HG03095 (cell line): ENCODE measurements around the gene MBOAT1.
"Not testable (repeated sequence)": the region's sequence is repeated elsewhere in the genome, so short reads cannot be mapped to it uniquely, and the experiment has no call there.

Source experiments
- ATAC-seq: cut with Tn5 transposase; IDR thresholded peaks from one replicate; pipeline ENCODE4 v1.9.1; 2021; ENCODE audit warnings: moderate library complexity; ENCODE audit not compliant: unreplicated experiment

Gene MBOAT1

GRCh38 chr6:20203561-20204511 lies 8.4 kb downstream of the MBOAT1 start:
- ATAC-seq = no peak

GRCh38 chr6:20202699-20203302 lies 9.5 kb downstream of the MBOAT1 start:
- ATAC-seq = no peak

DNA sequence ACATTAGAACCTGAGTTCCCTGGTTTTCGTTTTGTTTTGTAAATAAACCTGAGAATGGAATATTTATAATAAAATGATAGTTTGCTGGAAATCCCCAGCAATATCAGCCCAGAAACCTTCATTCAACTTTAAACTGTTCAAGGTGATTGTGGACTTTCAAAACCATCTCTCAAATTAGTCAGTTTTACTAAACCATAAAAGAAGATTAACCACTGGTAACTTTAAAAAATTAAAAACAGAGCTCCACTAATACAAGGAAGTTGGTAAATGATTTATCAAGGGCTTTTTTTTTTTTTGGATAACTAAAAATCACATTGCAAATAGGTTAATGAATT lies 10.0 kb downstream of the MBOAT1 start:
- ATAC-seq = peak; percentile 32

- ATAC-seq = no peak
These were observed 11.3 kb downstream of the MBOAT1 start for GRCh38 chr6:20200761-20201630.

DNA sequence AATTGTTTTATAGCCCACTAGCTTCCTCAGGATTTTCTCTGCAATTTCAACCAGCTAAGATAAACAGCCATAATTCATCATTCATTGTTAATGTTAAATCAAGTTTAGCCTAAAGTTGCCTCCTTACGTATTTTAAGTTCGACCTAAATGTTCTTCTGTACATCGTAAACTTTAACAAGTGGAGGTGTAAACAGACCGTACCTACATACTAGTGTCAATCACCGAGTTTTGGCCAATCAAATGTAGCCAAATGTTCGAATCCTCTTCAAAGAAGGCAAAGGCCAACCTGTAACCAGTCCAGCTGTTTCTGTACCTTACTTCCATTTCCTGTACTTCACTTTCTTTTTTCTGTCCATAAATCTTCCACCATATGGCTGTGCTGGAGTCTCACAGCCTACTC lies 13.5 kb downstream of the MBOAT1 start:
- ATAC-seq = no peak

DNA sequence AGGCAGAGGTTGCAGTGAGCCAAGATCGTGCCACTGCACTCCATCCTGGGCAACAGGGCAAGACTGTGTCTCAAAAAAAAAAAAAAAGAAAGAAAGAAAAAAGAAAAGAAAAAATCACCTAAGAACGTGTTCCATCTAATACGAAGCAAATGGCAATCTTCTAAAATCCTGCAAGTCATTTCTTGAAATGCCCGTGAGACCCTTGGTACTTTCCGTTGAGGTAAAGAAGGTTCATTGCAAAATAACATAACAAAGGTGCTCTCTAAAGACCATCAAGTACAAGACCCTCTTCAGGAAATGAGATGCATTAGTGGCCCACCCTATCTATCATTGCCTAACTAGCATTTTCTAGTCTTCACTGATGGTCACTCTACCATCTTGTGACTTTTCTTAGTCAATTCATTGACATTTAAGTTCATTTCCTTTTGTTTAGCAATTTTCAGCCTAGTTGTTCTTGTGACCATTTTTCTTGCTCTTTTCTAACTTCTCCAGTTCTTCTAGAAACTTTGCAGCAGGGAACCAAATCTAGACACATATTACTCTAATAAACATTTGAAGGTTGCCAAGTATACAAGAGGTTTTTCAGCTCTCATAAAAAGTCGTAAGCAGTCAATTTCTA lies 14.0 kb downstream of the MBOAT1 start:
- ATAC-seq = no peak

GRCh38 chr6:20197251-20197650 lies 15.0 kb downstream of the MBOAT1 start:
- no peak for ATAC-seq

DNA sequence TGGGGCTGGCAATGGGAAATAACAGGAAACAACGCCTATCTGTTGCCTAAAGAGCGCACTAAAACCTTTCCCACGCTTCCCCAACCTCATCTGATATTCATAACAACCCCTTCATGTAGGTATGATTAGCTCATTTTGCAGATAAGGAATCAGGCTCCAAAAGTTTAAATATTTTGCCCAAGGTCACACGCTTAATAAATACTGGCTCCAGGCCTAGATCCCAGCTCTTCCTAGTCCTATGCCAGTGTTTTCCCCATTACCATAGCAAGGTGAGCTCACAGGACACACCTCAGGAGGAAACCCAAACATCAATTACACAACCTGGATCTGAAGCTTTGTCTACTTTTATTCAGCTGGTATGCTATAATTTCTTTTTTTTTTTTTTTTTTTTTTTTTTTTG lies 19.6 kb downstream of the MBOAT1 start:
- ATAC-seq = no peak

DNA sequence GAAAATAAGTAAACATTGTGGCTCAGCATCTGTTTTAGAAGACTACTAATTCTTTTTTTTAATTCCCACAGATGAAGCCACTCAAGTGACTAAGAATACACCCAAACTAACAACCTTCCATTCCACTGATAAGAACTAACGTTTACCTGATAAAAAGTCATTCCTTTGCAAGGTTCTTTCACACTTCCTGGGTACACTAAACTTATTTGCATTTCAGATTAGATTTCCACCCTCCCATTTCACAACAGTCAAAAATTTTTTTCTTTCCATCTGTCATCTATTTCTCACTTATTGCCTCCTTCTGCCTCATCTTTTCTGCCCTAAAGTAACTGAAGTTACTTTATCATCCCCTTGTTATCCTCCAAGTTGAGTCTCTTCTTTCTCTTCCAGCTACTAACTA lies 20.3 kb downstream of the MBOAT1 start:
- no peak for ATAC-seq

GRCh38 chr6:20188630-20189075 lies 23.6 kb downstream of the MBOAT1 start:
- no peak for ATAC-seq

GRCh38 chr6:20186981-20187380 lies 25.3 kb downstream of the MBOAT1 start:
- ATAC-seq = no peak

DNA sequence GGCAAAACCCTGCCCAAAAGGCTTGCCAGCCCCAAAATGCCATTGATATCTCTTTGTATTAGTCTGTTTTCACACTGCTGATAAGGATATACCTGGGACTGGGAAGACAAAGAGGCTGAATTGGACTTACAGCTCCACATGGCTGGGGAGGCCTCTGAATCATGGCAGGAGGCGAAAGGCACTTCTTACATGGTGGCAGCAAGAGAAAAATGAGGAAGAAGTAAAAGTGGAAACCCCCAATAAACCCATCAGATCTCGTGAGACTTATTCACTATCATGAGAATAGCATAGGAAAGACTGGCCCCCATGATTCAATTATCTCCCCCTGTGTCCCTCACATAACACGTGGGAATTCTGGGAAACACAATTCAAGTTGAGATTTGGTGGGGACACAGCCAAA lies 28.6 kb downstream of the MBOAT1 start:
- ATAC-seq = no peak

GRCh38 chr6:20182926-20183521 lies 29.2 kb downstream of the MBOAT1 start:
- ATAC-seq = no peak

DNA sequence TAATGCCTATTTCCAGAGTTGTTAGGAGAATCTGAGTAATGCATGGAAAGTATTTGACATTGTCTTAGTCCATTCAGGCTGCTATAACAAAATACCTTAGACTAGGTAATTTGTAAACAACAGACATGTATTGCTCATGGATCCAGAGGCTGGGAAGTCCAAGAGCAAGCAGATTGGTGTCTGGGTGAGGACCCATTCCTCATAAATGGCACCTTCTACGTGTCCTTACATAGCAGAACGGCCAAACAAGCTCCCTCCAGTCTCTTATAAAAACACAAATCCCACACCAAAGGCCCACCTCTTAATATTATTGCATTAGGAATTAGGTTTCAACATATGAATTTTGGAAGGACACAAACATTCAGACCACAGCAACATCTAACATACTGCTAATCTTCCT lies 30.2 kb downstream of the MBOAT1 start:
- no peak for ATAC-seq

GRCh38 chr6:20180935-20181334 lies 31.3 kb downstream of the MBOAT1 start:
- no peak for ATAC-seq

DNA sequence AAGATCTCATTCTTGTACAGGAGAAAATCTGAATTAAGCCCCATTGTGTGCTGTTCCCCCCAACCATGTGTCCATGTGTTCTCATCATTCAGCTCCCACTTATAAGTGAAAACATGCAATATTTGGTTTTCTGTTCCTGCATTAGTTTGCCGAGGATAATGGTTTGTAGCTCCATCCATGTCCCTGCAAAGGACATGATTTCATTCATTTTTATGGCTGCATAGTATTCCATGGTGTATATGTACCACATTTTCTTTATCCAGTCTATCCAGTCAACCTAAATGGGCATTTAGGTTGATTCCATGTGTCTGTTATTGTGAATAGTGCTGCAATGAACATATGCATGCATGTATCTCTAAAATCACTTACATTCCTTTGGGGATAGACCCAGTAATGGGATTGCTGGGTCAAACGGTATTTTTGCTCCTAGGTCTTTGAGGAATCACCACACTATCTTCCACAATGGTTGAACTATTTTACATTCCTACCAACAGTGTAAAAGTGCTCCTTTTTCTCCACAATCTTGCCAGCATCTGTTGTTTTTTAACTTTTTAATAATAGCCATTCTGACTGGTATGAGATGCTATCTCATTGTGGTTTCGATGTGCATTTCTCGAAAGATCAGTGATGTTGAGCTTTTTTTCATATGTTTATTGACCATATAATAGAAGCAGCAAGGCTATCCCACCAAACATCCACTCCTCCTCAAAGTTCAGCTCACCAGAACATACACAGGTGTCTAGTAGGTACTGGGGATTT lies 32.8 kb downstream of the MBOAT1 start:
- ATAC-seq = not testable (repeated sequence)

DNA sequence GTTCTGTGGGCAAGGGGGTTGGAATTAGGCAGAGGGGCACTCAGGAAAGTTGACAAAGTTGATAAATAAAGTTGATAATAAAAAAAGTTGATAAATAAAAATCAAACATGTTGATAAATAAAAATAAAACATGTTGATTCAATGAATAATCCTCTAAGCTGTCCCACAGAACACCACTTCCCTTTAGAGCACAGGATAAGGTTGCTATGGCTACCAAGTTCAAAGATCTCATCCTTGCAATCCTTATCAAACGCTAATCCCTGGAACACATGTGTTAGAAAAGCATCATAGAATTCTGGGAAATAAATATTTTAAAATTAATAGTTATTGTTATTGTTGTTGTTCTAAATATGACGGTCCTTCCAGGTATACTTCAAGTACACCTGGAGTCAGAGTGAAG lies 33.9 kb downstream of the MBOAT1 start:
- ATAC-seq = no peak

DNA sequence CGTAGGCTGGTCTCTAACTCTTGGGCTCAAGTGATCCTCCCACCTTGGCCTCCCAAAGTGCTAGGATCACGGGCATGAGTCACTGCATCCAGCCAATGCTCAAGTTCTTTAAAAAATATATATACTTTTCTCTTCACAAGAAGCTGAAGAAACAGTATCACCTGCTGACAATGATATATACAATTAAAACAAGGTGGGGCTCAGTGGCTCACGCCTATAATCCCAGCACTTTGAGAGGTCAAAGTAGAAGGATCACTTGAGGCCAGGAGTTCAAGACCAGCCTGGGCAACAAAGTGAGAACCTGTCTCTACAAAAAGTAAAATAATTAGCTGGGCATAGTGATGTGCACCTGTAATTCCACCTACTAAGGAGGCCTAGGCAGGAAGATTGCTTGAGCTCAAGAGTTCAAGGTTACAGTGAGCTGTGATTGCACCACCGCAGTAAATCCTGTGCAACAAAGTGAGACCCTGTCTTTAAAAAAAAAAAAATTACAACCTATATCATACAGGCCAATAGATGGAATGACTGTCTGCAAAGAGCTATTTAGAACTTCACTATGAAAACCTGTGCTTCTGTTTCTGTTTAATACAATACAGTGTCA lies 36.4 kb downstream of the MBOAT1 start:
- no peak for ATAC-seq
